HT1080 (cell line): ENCODE measurements around the gene CACNA1G. TPM values are rescaled to one million over a fixed set of nuclear protein-coding genes. Genes with fewer than 3 reads are reported as not detected.
A peak's percentile ranks its signal among the peaks of the same experiment; 100 is the strongest.

Source experiments
- DNase-seq: peaks from one replicate; pipeline ENCODE4 v3.0.0-alpha.2; 2015; ENCODE audit warnings: low read depth
- total RNA-seq: library from RNA; depleted of rRNA; stranded (reverse); fragments of >200 nt; shearing (Covaris generic); gene quantifications from 2 replicates; pipeline ENCODE4 v1.2.3, GENCODE V29; 2014

CACNA1G gene
- total RNA-seq, 1 experiment from 2014 or later, result 0.40 TPM

DNA sequence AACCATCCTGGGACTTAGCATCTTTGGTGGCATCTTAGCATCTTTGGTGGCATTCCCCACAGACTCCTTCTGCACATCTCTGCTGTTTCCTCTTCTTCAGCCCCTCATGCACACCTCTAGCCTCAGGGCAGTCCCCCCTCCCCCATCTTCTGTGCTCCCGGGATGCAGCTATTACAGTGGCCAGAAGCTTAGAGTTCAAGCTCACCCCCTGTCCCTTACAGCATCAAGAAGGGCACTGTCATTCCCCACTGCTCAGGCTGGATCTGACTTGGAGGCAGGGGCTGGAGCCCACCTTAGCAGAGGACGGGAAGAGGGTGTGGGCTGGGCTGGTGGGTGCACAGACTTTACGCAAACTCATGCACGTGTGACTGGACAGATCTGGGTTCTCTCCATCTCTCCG is 27.3 kb upstream of the CACNA1G start:
- no peak for DNase-seq

DNA sequence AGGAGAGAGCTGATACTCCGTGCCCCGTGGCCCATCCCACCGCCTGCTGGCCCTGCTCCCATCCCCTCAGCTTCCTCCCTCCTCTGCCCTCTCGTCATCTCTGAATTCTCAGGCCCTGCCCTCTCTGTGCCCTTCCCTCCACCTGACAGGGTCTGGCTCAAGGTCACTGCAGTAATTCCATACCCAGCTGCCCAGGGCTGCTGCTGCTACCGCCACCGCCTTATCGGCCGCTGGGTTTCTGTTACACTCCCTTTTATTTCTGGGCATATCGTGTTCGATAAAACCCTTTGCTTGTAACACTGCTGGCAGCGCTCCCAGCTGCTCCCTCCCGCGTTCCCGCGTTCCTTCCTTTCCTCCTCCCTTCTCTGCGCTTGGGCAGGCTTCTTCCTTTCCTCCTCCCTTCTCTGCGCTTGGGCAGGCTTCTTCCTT is 26.8 kb upstream of the CACNA1G start:
- DNase-seq, result no peak

DNA sequence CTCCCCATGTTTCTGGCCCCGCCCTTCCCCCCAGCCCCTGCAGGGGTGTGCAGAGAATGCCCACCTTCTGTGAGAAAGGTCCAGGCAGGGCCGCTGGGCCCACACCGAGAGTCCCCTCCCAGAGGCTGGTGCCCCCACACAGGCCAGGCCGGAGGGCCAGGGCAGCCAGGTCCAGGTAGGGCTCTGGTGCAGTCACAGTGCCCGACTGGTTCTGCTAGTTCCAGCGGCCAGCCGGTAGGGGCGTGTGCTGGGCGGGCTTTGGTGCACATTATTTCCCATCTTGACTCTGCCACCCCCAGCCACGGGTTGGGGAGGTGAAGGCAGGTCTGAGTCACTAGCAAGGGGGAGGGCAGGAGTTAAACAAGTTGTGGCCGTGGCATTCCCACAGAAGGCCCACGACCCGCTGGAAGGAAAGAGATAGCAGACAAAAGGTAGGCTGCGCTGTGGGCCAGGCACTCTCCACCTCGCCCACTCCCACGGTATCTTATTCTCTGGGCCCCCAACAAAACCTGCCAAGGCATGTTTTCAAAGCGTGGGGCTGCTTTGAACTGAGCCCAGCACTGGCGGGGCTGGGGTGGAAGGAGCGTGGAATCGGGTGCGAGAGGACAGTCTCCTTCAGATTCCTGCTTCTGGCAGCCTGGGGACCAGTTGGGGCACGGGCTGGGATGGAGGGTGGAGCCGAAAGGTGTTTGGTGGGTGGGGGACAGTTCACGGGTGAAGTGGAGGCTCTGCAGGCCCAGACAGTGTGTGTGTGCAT is 26.1 kb upstream of the CACNA1G start:
- DNase-seq, result no peak

DNA sequence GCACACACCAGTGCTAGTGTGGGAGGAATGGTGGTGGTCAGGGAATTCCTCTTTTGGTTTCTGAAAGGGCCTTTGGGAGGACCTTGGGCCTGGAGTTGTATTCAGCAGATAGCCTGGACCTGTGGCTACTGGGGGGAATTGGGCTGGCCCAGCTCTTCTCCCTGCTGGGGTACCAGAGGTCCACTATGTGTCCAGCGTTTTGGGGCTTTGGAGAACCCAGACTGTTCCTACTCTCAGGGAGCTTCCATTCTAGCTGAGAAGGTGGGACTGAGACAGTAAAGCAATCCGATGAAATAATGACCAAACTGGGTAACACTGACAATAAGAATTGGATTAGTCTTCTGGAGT is 25.6 kb upstream of the CACNA1G start:
- DNase-seq, result no peak

DNA sequence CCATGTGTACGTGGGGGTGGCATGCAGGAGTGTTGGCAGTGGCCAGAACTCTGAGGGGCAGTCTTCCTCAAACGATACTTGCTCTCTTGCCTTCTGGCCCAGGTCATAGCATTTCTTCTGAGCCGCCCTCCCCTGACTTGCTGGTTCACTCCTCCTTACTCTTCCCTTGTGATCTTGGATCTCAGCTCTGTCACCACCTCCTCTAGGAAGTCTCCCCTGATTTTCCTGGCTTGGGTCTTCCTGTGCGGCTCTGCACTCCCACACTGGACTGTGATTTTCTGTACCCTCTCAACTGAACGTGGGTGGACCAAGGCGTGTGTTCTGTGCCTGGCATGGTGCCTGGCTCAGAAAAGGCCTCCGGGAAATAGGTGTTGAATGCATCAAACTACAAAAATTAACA is 25.1 kb upstream of the CACNA1G start:
- DNase-seq, result no peak

DNA sequence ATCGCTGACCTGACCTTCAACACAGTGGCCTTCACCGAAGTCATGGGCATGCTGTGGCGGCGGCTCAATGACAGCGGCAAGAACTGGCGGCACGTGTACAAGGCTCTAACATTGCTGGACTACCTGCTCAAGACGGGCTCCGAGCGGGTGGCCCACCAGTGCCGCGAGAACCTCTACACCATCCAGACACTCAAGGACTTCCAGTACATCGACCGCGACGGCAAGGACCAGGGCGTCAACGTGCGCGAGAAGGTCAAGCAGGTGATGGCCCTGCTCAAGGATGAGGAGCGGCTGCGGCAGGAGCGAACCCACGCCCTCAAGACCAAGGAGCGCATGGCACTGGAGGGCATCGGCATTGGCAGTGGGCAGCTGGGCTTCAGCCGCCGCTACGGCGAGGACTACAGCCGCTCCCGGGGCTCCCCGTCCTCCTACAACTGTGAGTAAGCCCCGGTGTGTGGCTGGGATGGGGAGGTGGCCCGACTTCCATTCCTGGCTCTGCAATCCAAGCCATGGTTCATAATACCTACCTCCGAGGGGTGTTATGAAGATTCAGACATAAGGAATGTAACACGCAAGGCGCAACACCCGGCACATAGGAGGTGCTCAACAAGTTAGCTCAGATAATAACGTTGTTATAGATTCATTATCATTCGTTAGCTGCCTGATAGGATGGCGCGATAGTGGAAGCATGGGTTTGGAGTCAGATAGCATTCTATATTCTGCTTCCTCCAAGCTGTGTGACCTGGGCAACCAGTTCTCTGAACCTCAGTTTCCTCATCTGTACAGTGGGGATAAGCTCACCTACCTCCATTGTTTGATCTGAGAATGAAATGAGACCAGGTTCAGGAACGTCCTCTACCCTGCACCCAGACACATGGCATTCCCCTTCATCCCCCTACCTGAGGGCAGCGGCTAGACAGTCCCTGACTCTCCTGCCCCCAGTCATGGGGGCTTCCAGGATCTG is 23.6 kb upstream of the CACNA1G start:
- no peak for DNase-seq

DNA sequence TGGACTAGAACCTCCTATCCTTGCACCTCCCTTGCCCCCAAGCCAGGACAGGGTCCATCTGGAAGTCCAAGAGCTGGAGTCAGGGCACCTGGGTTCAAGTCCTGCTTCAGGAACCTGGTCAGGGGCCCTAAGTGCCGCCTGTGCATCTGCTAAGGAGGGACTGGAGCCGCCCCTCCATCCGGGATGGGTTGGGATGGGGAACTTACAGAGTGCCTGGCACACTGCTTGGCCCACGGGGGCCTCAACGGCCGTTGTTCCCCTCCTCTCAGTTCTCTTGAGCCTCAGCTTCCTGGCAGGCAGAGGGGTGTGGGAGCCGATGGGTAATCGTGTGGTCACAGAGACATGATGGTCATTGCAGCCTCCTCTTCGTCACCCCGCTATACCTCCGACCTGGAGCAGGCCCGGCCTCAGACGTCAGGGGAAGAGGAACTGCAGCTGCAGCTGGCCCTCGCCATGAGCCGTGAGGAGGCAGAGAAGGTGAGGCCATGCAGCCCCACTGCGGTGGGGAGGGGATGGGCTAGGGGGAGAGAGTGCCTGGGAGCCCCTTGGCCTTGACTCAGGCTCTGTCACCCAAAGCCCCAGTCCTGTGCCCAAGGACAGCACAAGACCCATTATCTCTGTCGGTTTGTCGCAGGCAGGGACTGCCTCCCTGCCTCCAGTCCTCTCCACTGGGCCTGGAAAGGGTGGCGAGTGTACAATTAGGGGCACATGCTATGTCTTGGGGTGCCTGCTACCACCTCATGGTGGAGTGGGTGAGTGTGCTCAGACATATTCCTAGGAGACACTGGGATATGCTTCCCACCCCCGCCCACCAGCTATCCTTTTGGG is 22.6 kb upstream of the CACNA1G start:
- DNase-seq, result no peak

DNA sequence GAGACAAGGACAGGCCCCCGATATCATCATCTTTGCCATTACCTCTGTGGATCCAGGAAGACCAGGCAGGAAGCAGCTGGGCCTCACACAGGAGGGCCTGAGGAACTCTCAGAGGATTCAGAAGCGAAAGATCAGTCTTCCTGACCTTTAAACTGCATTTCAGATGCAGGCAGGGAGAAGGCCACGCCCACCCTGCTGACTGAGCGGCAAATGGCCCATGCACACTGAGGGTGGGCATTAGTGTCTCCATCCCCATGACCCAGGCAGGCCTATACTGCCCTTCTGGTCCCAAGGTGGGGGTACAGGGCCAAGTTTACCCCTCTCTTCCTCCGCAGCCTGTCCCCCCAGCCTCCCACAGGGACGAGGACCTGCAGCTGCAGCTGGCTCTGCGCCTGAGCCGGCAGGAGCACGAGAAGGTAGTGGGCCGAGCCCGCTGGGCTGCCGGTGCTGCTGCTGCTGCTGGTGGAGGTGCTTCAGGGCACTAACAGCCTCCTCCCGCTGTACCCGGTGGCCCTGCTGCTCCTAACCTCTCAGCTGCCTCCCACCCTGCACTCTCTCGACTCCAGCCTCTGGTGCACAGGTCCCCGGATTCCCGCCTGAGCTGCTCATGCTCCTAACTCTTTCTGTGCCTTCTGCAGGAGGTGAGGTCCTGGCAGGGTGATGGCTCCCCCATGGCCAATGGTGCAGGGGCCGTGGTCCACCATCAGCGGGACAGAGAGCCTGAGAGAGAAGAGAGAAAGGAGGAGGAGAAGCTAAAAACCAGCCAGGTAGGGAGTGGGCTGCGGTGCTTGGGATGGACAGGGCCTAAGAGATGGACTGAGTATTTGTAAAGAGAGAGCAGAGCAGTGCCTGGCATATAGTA is 21.7 kb upstream of the CACNA1G start:
- no peak for DNase-seq

DNA sequence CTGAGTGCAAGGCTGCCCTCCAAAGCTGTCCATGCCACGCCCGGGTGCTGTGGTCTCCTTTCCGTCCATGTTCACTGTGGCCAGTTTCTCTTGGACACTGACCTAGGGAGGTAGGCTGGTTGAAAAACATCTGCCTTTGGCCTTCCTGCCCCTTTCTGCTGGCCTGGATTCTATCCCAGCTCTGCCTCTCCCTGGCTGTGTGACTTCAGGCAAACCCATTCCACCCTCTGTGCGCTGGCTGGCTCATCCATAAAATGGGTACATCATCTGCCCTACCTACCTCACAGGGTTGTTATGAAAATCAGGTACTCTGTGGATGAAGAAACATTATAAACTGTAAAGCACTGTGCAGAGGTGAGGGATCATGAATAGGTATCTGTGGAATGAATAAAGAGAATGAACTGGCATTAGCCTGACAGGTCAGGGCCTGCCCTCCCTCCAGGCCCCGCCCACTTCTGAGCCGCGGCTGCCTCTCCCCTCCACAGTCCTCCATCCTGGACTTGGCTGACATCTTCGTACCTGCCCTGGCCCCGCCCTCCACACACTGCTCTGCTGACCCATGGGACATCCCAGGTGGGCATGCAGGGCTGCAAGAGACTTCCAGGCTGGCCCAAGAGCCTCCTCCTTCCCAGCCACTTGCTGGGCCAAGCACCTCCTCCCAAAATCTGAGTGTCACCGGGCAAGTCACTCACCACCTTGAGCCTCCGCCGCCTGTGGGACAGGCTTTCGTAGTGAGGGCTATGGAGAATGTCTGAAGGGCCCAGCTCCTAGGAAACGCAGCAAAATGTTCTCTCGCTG is 20.6 kb upstream of the CACNA1G start:
- DNase-seq, result no peak

DNA sequence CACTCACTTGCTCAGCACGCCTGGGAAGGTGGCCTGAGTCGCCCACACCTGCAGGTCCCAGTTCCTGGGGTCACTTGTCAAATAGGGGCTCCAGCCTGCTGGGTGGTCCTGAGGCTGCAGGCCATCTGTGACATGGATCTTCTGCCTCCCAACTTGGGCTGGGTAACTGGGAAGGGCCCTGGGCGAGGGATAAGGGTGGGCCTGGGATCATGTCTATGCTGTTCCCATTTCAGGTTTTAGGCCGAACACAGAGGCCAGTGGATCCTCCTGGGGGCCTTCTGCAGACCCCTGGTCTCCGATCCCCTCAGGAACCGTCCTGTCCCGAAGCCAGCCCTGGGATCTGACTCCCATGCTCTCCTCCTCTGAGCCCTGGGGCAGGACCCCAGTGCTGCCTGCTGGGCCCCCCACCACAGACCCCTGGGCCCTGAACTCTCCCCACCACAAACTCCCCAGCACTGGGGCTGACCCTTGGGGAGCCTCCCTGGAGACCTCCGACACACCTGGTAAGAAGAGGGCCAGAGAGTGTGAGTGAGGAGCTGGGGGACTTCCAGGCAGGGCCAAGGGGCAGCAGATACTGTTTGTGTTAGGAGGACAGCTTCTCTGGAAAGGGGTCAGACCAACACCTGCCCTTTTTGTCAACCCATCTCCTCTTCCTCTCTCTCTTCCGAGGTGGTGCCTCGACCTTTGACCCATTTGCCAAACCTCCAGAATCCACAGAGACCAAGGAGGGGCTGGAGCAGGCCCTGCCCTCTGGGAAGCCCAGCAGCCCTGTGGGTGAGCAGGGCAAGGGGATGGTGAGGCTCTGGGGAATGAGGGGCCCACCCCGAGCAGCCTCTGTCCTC is 19.7 kb upstream of the CACNA1G start:
- DNase-seq, result no peak

DNA sequence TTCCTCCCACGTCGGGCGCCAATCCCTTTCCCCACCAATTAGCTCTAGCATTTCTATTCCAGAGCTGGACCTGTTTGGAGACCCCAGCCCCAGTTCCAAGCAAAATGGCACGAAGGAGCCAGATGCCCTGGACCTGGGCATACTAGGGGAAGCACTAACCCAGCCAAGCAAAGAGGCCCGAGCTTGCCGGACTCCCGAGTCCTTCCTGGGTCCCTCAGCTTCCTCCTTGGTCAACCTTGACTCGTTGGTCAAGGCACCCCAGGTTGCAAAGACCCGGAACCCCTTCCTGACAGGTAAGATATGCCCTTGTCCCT is 19.2 kb upstream of the CACNA1G start:
- no peak for DNase-seq

DNA sequence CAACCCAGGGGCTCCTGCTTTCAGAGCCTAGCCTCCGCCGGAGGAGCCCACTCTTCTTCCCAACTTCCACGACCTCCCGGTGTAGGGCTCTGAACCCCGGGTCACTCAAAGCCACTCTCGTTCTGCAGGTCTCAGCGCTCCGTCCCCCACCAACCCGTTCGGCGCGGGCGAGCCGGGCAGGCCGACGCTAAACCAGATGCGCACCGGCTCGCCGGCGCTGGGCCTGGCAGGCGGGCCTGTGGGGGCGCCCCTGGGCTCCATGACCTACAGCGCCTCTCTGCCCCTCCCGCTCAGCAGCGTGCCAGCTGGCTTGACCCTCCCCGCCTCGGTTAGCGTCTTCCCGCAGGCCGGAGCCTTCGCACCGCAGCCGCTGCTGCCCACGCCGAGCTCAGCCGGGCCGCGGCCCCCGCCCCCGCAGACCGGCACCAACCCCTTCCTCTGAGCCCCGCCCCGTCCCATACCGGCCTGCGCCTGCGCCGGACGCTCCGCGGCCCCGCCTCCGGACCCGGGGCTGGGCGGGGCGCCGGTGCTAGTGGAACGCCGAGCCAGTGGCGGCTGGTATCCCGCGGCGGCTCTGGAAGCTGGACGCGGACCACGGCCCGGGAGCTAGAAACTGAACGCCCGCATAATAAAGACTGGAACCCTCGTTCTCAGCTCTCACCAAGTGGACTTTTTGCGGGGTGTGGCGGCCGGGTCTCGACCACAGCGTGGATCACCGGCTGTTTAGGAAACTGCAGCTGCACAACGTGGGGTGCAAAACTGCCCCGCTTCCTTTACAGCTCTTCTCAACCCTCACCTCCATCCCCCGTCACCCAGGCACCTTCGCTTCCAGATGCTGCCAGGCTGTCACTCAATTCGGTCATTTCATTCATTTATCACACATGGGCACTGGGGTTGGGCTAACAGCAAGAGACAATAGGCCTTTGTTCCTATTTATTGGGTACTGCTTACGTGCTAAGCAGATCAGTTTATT is 18.5 kb upstream of the CACNA1G start:
- DNase-seq, result peak; percentile 72

DNA sequence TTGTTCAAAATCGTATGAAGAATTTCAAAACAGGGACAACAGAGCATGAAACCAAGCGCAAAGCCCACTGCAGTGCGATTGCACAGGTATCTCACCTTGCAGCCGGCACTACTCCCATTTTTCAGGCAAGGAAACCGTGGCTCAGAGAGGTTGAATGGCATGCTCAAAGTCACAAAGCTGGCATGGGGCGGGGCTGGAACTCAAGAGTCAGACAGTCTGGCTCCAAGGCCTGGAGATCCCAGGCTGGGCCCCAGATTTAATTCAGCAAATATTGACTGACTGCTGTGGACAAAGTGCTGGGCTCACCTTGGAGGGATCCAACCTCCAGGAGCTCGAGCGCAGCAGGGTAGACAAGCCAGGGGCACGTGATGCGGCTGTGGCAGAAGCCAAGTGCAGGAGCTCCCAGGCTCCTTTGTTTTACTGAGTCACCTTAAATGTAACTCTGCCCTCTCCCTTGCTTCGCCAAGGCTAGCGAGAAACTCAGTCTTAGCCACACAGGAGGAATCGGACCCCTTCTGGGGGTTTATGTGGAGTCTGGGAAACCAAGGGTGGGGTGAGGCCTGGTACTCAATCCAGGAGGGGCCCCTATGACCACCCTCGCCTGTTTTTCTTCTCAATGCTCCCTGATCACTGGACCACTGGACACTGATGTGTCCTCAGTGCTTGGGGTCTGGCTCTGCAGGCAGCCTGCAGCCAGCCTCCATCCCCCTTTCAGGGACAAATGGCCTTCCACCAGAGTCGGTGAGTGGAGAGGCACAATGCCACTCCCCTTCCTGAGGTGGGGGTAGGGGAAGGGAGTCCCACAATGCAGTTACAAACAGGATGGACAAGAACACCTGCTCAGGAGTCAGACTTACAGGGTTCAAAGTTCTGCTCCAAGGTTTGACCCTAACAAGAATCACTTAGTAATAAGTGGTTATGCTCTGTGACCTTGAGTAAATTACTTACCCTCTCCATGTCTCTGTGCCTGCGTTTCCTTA is 17.4 kb upstream of the CACNA1G start:
- no peak for DNase-seq

DNA sequence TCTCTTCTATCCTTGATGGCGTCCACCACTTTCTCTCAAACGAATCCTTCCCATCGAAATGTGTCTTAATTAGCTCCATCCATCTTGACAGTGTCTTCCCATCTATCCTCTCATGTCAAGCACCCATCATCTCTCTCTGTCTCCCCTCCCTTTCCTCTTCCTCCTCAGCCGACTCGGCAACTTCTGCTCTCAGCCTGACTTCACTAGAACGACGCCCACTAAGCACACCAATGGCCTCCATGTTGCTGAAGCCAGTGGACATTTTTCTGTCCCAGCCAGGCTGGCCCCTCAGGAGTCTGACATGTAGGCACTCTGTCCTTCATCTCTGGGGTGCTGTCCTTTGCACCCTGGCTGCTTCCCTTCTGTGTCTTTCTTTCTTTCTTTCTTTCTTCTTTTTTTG is 16.0 kb upstream of the CACNA1G start:
- DNase-seq, result no peak

DNA sequence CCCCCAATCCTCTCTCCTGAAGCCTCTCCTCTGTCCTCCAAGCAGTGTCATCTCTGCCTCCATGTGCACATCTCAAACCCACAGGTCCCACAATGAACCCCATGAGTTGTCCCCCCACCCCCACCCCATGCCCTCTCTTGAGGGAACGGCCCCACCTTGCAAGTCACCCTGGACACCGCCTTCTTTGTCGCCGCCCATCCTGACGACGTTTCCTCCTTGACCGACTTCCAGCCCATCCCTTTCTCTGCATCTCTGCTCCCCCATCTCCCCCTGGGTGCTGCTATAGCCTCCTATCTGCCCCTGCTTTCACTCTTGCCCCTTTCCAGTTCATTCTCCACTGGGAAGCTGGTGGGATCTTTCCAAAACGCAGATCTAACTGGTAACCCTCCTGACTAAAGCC is 15.2 kb upstream of the CACNA1G start:
- DNase-seq, result no peak

DNA sequence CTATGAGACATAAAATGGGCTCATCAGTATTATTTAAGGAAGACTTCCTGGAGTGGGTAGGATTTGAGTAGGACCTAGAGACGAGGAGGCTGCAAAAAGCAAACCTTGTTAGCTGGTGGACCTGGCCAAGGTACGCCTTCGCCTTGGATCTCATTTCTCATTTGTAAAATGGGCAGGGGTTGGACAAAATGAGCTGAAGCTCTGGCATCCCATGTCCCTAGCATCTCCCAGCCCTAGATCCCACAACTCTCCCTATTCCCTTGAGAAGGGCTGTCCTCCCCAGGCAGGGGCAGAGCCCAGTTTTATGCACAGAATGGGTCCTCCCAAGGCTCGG is 13.8 kb upstream of the CACNA1G start:
- DNase-seq, result no peak
